ENCODE measurements around the gene STRN4. TPM values are rescaled to one million over a fixed set of nuclear protein-coding genes. Genes with fewer than 3 reads are reported as not detected.
"Not testable (repeated sequence)": the region's sequence is repeated elsewhere in the genome, so short reads cannot be mapped to it uniquely, and the experiment has no call there.

Gene STRN4
- total RNA-seq, 1 experiment from 2014 or later: 37.5 TPM

- H3K27me3 ChIP-seq (ENCODE audit: low read length); H3K9me3 ChIP-seq (ENCODE audit: low read length); H3K36me3 ChIP-seq (ENCODE audit: insufficient read depth, low read length); H4K20me1 ChIP-seq (ENCODE audit: insufficient read depth, low read depth, low read length); H3K4me3 ChIP-seq (ENCODE audit: low read length); H3K9ac ChIP-seq (ENCODE audit: low read length); H3K9me2 ChIP-seq (replicated peaks; ENCODE audit: insufficient read depth, low read length); H2AFZ ChIP-seq (ENCODE audit: low read length); DNase-seq; H3K4me2 ChIP-seq (ENCODE audit: low read depth, low read length, poor library complexity, severe bottlenecking): not testable (repeated sequence)
- Histone ChIP-seq H3K27ac (ENCODE audit: low read length) (0 out of 2 replicates have a peak overlapping the region, but pooled peaks have one; percentile 84), H3K4me1 (ENCODE audit: low read length) (peaks cover 29% of the 10 kb centered on the region), H3K79me2 (ENCODE audit: low read length) (peaks cover 33% of the 10 kb centered on the region)
Observed at GRCh38 chr19:46712768-46713338, 33.4 kb downstream of the STRN4 start.

DNA sequence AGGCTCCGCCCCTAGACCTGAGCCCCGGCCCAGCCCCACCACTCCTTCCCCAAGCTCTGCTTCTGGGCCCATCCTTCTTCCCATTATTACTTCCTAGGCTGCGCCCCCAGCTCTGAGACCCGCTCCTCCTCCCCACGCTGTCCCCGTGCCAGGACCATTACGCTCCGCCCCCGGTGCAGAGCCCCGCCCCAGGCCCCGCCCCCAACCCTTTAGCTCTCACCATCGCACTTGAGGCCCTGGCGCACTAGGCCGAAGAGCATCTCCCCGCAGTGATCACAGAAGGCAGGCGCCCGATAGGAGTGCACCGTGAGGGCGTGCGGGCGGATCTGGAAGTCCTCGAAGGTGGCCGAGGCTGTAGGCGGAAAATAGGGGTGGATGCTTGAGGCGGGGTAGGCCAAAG is 35.6 kb downstream of the STRN4 start:
- Histone ChIP-seq H3K4me3 (ENCODE audit: low read length) (no peak overlapping the region), H3K9me3 (ENCODE audit: low read length) (no peaks in the 10 kb centered on the region), H3K36me3 (ENCODE audit: insufficient read depth, low read length) (no peaks in the 10 kb centered on the region; the same call in 1 of the 2 replicates), H3K27me3 (ENCODE audit: low read length) (no peaks in the 10 kb centered on the region), H3K79me2 (ENCODE audit: low read length) (peaks cover 21% of the 10 kb centered on the region), H3K27ac (ENCODE audit: low read length) (no peak overlapping the region), H2AFZ (ENCODE audit: low read length) (no peak overlapping the region), H3K4me2 (ENCODE audit: low read depth, low read length, poor library complexity, severe bottlenecking) (no peak overlapping the region), H4K20me1 (ENCODE audit: insufficient read depth, low read depth, low read length) (no peaks in the 10 kb centered on the region), H3K4me1 (ENCODE audit: low read length) (peaks cover 18% of the 10 kb centered on the region), H3K9me2 (replicated peaks; ENCODE audit: insufficient read depth, low read length) (no peaks in the 10 kb centered on the region), H3K9ac (ENCODE audit: low read length) (no peak overlapping the region)
- no peak for DNase-seq

DNA sequence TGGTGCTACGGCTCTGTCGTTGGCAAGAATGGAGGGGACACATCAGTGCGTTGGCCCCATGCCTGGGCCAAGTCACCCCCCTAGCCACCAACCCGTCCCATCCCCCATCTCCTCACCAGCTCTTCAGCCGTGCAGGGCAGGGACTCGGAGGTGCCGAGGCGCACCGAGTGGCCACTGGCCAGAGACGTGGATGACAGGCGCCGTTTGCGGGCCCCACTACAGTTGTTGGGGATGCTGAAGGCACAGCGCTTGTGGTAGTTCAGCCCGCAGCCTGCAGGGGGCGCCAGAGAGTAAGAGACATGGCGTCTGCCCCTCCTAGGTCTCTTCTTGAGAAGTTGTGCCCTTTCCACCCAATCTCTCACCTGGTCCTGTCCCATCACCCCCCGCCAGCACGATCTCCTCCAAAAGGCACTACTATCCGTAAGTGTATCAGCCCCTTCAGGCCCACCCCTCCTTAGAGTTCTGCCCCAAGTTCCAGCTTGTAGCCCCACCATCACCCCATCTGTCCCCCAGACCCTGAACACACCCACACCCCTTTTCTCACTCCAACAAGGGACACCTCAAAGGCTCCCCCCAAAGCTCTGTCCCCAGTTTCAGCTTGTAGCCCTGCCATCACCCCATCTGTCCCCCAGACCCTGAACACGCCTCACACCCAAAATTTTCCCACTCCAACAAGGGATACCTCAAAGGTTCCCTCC is 41.7 kb downstream of the STRN4 start:
- H4K20me1 ChIP-seq (ENCODE audit: insufficient read depth, low read depth, low read length): no peaks in the 10 kb centered on the region
- H3K79me2 ChIP-seq (ENCODE audit: low read length): peaks cover 4% of the 10 kb centered on the region; the same call in 1 of the 2 replicates
- H3K4me3 ChIP-seq (ENCODE audit: low read length): no peak overlapping the region
- peak; percentile 94 for DNase-seq
- no peak overlapping the region for H2AFZ ChIP-seq (ENCODE audit: low read length)
- H3K9me3 ChIP-seq (ENCODE audit: low read length): no peaks in the 10 kb centered on the region
- H3K4me2 ChIP-seq (ENCODE audit: low read depth, low read length, poor library complexity, severe bottlenecking): no peak overlapping the region
- no peak overlapping the region for H3K9ac ChIP-seq (ENCODE audit: low read length)
- H3K9me2 ChIP-seq (replicated peaks; ENCODE audit: insufficient read depth, low read length): no peaks in the 10 kb centered on the region
- no peaks in the 10 kb centered on the region for H3K27me3 ChIP-seq (ENCODE audit: low read length)
- H3K4me1 ChIP-seq (ENCODE audit: low read length): no peaks in the 10 kb centered on the region
- H3K36me3 ChIP-seq (ENCODE audit: insufficient read depth, low read length): peaks cover 18% of the 10 kb centered on the region
- H3K27ac ChIP-seq (ENCODE audit: low read length): no peak overlapping the region

- Histone ChIP-seq H2AFZ (ENCODE audit: low read length) (no peak overlapping the region), H3K9ac (ENCODE audit: low read length) (no peak overlapping the region), H4K20me1 (ENCODE audit: insufficient read depth, low read depth, low read length) (no peaks in the 10 kb centered on the region), H3K4me2 (ENCODE audit: low read depth, low read length, poor library complexity, severe bottlenecking) (no peak overlapping the region), H3K36me3 (ENCODE audit: insufficient read depth, low read length) (peaks cover 43% of the 10 kb centered on the region), H3K4me3 (ENCODE audit: low read length) (no peak overlapping the region), H3K9me2 (replicated peaks; ENCODE audit: insufficient read depth, low read length) (no peaks in the 10 kb centered on the region), H3K79me2 (ENCODE audit: low read length) (peaks cover 4% of the 10 kb centered on the region; the same call in 1 of the 2 replicates), H3K9me3 (ENCODE audit: low read length) (no peaks in the 10 kb centered on the region), H3K27me3 (ENCODE audit: low read length) (no peaks in the 10 kb centered on the region), H3K4me1 (ENCODE audit: low read length) (no peaks in the 10 kb centered on the region), H3K27ac (ENCODE audit: low read length) (no peak overlapping the region)
- no peak for DNase-seq
Observed at GRCh38 chr19:46700704-46701103, 45.5 kb downstream of the STRN4 start.

DNA sequence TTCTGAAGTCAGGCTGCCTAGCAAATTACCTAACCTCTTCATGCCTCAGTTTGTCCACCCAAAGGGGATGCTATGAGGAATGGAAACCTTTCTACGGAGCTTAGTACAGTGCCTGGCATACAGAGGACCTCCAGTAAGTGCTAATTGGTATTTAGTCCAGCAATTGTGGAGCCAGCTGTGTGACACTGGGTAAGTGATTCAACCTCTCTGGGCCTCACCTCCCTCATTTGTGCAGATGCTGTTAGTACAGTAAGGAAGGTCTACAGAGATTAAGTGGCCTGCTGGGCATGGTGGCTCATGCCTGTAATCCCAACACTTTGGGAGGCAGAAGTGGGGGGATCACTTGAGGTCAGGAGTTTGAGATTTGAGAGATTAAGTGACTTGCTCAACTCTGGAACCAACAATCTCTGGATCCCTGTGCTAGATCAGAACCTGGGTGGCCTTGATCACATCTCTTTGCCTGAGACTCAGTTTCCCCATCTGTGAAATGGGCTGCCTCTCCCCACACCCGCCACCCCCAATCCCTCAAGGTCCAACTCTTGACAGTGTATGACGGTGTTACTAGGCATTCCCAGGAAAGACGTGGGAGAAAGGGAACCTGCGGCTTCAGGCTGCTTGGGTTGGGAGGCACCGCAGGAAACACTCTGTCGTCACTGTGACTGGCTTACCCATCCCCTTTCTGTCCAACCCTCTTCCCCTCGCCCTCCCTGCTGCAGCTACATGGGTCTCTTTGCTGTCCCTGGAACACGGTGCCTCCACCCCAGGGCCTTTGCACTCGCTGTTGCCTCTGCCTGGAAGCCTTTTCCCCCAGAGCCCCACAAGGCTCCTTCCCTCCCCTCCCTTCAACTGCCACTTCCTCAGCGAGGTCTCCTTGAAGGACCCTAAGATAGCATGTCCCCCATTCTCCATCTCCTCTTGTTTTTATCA is 47.6 kb downstream of the STRN4 start:
- no peak overlapping the region for H3K4me2 ChIP-seq (ENCODE audit: low read depth, low read length, poor library complexity, severe bottlenecking)
- no peaks in the 10 kb centered on the region for H3K79me2 ChIP-seq (ENCODE audit: low read length)
- peaks cover 42% of the 10 kb centered on the region for H3K36me3 ChIP-seq (ENCODE audit: insufficient read depth, low read length)
- H3K9me3 ChIP-seq (ENCODE audit: low read length): no peaks in the 10 kb centered on the region
- no peaks in the 10 kb centered on the region for H3K4me1 ChIP-seq (ENCODE audit: low read length)
- no peaks in the 10 kb centered on the region for H4K20me1 ChIP-seq (ENCODE audit: insufficient read depth, low read depth, low read length)
- H2AFZ ChIP-seq (ENCODE audit: low read length): no peak overlapping the region
- no peaks in the 10 kb centered on the region for H3K27me3 ChIP-seq (ENCODE audit: low read length)
- H3K9me2 ChIP-seq (replicated peaks; ENCODE audit: insufficient read depth, low read length): no peaks in the 10 kb centered on the region
- no peak overlapping the region for H3K4me3 ChIP-seq (ENCODE audit: low read length)
- H3K27ac ChIP-seq (ENCODE audit: low read length): no peak overlapping the region
- DNase-seq: no peak
- no peak overlapping the region for H3K9ac ChIP-seq (ENCODE audit: low read length)

DNA sequence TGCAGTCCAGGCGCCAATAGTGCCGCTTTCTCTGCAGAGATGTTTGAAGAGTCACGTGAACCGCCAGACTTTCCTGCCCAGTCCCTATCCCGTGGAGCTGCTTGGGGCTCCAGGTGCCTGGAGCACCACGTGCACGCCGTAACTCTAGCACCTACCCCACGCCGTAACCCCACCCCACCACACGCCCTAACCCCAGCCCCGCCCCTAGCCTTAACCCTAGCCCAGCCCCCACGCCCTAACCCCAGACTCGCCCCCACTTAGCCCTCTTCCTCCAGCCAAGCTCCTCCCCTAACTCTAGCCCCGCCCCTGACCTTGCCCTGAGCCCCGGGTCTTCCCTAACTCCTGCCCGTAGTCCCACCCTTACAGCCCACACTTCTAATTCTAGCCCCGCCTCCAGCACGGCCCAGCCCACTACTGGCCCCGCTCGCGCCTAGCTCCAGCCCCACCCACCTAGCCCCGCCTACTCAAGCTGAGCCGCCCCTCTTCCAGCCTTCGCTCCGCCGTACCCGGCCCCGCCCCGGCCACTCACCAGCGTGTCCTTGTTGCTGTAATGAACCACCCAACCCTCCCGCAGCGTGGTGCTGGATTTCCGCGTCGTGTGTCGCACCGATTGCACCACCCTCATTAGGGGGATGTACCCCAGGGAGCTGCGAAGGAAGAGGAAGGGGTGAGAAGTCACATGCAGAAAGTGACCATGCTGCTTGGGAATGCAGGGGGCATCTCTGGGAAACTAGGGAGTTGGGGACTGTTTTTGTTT is 48.9 kb downstream of the STRN4 start:
- no peak overlapping the region for H3K9ac ChIP-seq (ENCODE audit: low read length)
- no peaks in the 10 kb centered on the region for H3K4me1 ChIP-seq (ENCODE audit: low read length)
- no peaks in the 10 kb centered on the region for H3K27me3 ChIP-seq (ENCODE audit: low read length)
- no peak overlapping the region for H3K4me3 ChIP-seq (ENCODE audit: low read length)
- H4K20me1 ChIP-seq (ENCODE audit: insufficient read depth, low read depth, low read length): no peaks in the 10 kb centered on the region
- peak; percentile 63 for DNase-seq
- H3K4me2 ChIP-seq (ENCODE audit: low read depth, low read length, poor library complexity, severe bottlenecking): no peak overlapping the region
- no peak overlapping the region for H2AFZ ChIP-seq (ENCODE audit: low read length)
- H3K79me2 ChIP-seq (ENCODE audit: low read length): no peaks in the 10 kb centered on the region
- no peak overlapping the region for H3K27ac ChIP-seq (ENCODE audit: low read length)
- H3K9me3 ChIP-seq (ENCODE audit: low read length): no peaks in the 10 kb centered on the region
- H3K36me3 ChIP-seq (ENCODE audit: insufficient read depth, low read length): peaks cover 48% of the 10 kb centered on the region
- H3K9me2 ChIP-seq (replicated peaks; ENCODE audit: insufficient read depth, low read length): no peaks in the 10 kb centered on the region

DNA sequence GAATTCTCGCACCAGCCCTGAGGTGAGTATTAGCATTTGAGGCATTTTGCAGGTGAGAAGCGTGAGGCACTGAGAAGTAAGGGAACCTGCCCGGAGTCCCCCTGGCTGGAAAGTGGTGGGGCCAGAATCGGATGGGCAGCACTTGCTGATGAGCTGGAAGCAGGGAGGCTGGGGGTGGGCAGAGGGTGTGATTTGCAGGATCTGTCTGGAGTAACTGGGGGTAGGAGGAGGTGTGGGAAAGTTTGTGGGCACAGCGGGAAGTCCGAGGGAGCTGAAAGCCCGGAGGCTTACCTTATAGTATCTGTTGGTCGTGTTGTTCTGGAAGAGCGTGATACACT is 49.4 kb downstream of the STRN4 start:
- no peak overlapping the region for H2AFZ ChIP-seq (ENCODE audit: low read length)
- no peaks in the 10 kb centered on the region for H3K27me3 ChIP-seq (ENCODE audit: low read length)
- no peak for DNase-seq
- H4K20me1 ChIP-seq (ENCODE audit: insufficient read depth, low read depth, low read length): no peaks in the 10 kb centered on the region
- H3K9me3 ChIP-seq (ENCODE audit: low read length): no peaks in the 10 kb centered on the region
- H3K4me3 ChIP-seq (ENCODE audit: low read length): no peak overlapping the region
- no peak overlapping the region for H3K27ac ChIP-seq (ENCODE audit: low read length)
- H3K9me2 ChIP-seq (replicated peaks; ENCODE audit: insufficient read depth, low read length): no peaks in the 10 kb centered on the region
- H3K4me2 ChIP-seq (ENCODE audit: low read depth, low read length, poor library complexity, severe bottlenecking): no peak overlapping the region
- no peaks in the 10 kb centered on the region for H3K4me1 ChIP-seq (ENCODE audit: low read length)
- no peak overlapping the region for H3K9ac ChIP-seq (ENCODE audit: low read length)
- no peaks in the 10 kb centered on the region for H3K79me2 ChIP-seq (ENCODE audit: low read length)
- H3K36me3 ChIP-seq (ENCODE audit: insufficient read depth, low read length): peaks cover 54% of the 10 kb centered on the region
